Skeletal muscle satellite cell (primary cell): ENCODE measurements around the gene PPM1H.
"Not testable (repeated sequence)": the region's sequence is repeated elsewhere in the genome, so short reads cannot be mapped to it uniquely, and the experiment has no call there.

ENCODE experiments used
- H3K27me3 ChIP-seq: 2 replicates; pipeline ENCODE4 v1.7.0; 2013; ENCODE audit warnings: low read length; ENCODE audit not compliant: control insufficient read depth, insufficient read depth
- H3K36me3 ChIP-seq: 2 replicates; pipeline ENCODE4 v1.7.0; 2013; ENCODE audit warnings: mild to moderate bottlenecking, control low read depth, low read length; ENCODE audit not compliant: insufficient read depth
- H3K4me1 ChIP-seq: 2 replicates; pipeline ENCODE4 v1.7.0; 2013; ENCODE audit warnings: low read length; ENCODE audit not compliant: control insufficient read depth, insufficient read depth
- H3K4me2 ChIP-seq: 2 replicates; pipeline ENCODE4 v1.7.0; 2013; ENCODE audit warnings: mild to moderate bottlenecking, low read length
- H3K4me3 ChIP-seq: 2 replicates; pipeline ENCODE4 v1.7.0; 2013; ENCODE audit warnings: low read length
- H3K9ac ChIP-seq: 2 replicates; pipeline ENCODE4 v1.7.0; 2013; ENCODE audit warnings: mild to moderate bottlenecking, low read depth, low read length, moderate library complexity
- H3K9me3 ChIP-seq: replicated peaks from 2 replicates; pipeline ENCODE4 v1.7.0; 2013; ENCODE audit warnings: mild to moderate bottlenecking, control low read depth, low read length

The PPM1H gene

DNA sequence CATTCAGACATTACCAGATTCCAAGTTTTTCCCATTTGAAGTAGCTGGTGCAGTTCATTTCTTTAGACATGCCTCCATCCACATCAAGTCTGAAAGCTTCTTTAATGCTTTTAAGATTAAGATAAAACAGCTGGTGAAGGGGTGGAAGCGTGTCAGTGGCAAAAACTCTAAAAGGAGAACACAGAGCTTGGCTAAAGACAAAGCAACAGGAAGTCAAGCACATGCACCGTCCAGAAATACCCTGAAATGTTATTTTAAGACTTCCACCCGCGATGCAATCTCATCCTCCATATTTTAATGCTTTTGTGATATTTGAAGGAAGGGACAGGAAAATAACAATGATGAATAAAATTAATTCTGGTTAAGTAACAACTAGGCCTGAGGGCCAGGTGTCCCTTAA is 31.8 kb downstream of the PPM1H start:
- Histone ChIP-seq H3K4me3 (no peak overlapping the region), H3K27me3 (no peaks in the 10 kb centered on the region), H3K36me3 (no peaks in the 10 kb centered on the region), H3K9ac (no peak overlapping the region), H3K9me3 (no peaks in the 10 kb centered on the region), H3K4me2 (no peak overlapping the region), H3K4me1 (peaks cover 20% of the 10 kb centered on the region)

DNA sequence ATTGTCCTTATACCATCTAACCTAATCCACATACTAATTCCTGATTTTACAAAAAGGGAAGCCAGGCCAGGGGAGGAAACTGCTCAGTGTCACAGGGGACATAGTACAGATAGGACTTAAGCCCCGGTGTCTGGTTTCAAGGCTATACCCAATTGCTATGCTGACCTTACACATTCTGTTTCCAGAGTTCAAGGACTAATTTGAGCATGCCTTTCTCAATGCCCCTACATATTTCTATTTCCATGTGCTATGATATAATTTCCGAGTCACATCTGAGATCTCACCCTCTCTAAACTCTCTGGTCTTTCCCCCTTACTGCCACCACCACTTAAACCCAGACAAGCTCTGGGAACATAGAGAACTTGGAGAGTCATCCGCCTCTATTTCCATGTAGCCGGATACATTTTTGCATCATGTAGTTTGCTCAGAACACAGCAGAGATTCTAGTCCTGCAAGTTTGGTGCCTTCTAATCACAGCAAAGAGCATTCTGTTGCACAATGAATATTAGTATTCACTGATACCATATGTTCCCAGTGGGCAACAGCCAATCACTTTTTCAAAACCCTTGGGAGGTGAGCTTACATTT is 34.2 kb downstream of the PPM1H start:
- H3K4me1 ChIP-seq = peaks cover 20% of the 10 kb centered on the region
- H3K4me2 ChIP-seq = no peak overlapping the region
- no peaks in the 10 kb centered on the region for H3K9me3 ChIP-seq
- no peak overlapping the region for H3K9ac ChIP-seq
- no peaks in the 10 kb centered on the region for H3K36me3 ChIP-seq
- no peaks in the 10 kb centered on the region for H3K27me3 ChIP-seq
- H3K4me3 ChIP-seq = no peak overlapping the region

- Histone ChIP-seq H3K4me1 (peaks cover 20% of the 10 kb centered on the region), H3K9ac (no peak overlapping the region), H3K27me3 (no peaks in the 10 kb centered on the region), H3K36me3 (no peaks in the 10 kb centered on the region), H3K4me3 (no peak overlapping the region), H3K4me2 (no peak overlapping the region), H3K9me3 (no peaks in the 10 kb centered on the region)
Observed at GRCh38 chr12:62899568-62900390, 35.2 kb downstream of the PPM1H start.

DNA sequence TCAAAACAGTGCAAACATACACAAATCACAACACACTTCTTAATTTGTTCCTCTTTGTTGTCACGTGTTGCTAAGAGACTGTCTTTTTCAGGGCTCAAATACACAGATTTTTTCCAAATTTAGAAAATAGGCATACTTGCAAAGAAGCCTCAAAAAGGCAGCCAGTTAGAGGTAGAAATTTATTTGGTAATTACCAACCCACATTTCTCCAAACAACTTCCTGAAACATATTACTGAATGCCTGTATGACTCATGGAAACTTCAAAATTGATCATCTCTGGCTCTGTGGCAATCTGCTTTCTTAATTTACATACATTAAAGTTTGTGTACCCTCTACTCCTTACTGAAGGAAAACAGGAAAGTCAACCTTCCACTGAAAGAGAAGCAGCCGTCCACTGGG is 36.4 kb downstream of the PPM1H start:
- no peaks in the 10 kb centered on the region for H3K27me3 ChIP-seq
- H3K9me3 ChIP-seq = no peaks in the 10 kb centered on the region
- H3K4me2 ChIP-seq = no peak overlapping the region
- H3K9ac ChIP-seq = no peak overlapping the region
- H3K36me3 ChIP-seq = no peaks in the 10 kb centered on the region
- H3K4me3 ChIP-seq = no peak overlapping the region
- H3K4me1 ChIP-seq = peaks cover 20% of the 10 kb centered on the region

DNA sequence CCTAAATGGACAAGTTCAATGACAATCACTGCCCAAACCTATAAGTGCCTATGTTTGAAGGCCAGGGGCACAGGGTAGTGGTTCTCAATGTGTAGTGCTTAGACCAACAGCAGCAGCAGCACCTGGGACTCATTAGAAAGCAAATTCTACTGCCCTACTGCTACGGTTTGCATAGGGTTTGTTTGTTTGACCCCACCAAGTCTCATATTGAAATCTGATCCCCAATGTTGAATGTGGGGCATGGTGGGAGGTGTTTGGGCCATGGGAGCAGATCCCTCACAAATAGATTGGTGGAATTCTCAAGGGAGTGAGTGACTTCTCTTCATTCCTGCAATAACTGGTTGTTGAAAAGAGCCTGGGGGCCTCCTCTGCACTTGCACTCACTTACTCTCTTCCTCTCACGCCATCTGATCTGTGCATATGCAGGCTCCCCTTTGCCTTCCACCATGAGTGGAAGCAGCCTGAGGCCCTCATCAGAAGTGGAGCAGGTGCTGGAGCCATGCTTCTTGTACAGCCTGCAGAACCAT is 39.5 kb downstream of the PPM1H start:
- H3K36me3 ChIP-seq = no peaks in the 10 kb centered on the region
- H3K4me2 ChIP-seq = no peak overlapping the region
- peaks cover 7% of the 10 kb centered on the region for H3K4me1 ChIP-seq
- H3K9me3 ChIP-seq = no peaks in the 10 kb centered on the region
- H3K9ac ChIP-seq = no peak overlapping the region
- H3K4me3 ChIP-seq = no peak overlapping the region
- no peaks in the 10 kb centered on the region for H3K27me3 ChIP-seq

DNA sequence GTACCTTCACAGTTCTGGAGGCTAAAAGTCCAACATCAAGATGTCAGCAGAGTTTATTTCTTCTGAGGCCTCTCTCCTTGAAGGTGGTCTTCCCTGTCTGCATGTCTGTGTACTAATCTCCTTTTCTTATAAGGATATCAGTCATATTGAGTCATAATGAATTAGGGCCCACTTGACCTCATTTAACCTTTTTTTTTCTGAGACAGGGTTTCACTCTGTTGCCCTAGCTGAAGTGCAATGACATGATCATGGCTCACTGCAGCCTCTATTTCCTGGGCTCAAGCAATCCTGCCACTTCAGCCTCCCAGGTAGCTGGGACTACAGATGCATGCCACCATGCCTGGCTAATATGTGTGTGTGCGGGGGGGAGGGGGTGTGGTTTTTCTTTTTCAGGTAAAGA is 41.7 kb downstream of the PPM1H start:
- peaks cover 1% of the 10 kb centered on the region for H3K4me1 ChIP-seq
- no peak overlapping the region for H3K4me3 ChIP-seq

DNA sequence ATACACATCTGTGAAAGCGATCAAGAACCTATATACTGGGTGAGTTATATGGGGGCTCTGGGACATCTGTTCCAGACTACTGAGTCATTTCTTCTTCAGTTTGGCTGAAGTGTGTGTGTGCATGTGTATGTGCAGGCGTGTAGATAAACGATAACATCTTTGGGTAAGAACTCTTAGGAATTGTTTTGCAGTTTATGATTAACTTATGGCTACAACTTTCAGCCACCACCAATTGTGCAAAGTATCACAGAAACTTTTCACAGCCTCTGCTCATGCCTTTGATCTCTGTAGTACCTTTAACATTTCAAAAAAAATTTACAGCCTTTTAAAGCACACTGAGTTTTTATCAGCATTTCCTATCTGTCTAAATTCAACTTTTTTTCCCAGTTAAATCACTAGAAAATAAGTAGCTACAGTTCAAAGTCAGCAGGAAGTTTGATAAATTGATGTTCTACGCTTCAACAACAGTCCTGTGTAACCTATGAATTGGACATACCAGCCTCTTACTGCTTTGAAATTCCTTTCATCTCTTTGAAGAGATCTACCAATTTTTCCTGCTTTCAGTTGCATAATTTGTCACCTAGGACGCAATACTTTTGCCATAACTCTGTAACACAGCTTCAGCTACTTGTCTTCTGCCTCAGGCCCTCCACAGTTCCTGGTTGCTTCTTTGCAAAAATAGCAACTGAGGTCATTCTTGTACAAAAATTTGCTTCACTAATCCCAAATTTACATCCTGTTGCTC is 43.0 kb downstream of the PPM1H start:
- Histone ChIP-seq H3K36me3 (no peaks in the 10 kb centered on the region), H3K9ac (no peak overlapping the region), H3K4me2 (no peak overlapping the region), H3K4me1 (no peaks in the 10 kb centered on the region), H3K4me3 (no peak overlapping the region), H3K27me3 (no peaks in the 10 kb centered on the region), H3K9me3 (no peaks in the 10 kb centered on the region)

More for the DNA sequence above, 41.7 kb downstream of the PPM1H start:
- Histone ChIP-seq H3K9ac (no peak overlapping the region), H3K36me3 (no peaks in the 10 kb centered on the region), H3K9me3 (no peaks in the 10 kb centered on the region), H3K27me3 (no peaks in the 10 kb centered on the region), H3K4me2 (no peak overlapping the region)

- Histone ChIP-seq H3K36me3 (no peaks in the 10 kb centered on the region), H3K9me3 (no peaks in the 10 kb centered on the region), H3K27me3 (no peaks in the 10 kb centered on the region), H3K4me1 (no peaks in the 10 kb centered on the region), H3K4me2 (no peak overlapping the region), H3K9ac (no peak overlapping the region), H3K4me3 (no peak overlapping the region)
Observed at GRCh38 chr12:62888454-62889110, 46.4 kb downstream of the PPM1H start.

GRCh38 chr12:62886796-62887195 is 48.2 kb downstream of the PPM1H start:
- no peak overlapping the region for H3K4me3 ChIP-seq
- H3K9me3 ChIP-seq = no peaks in the 10 kb centered on the region
- no peak overlapping the region for H3K9ac ChIP-seq
- H3K4me2 ChIP-seq = no peak overlapping the region
- H3K36me3 ChIP-seq = no peaks in the 10 kb centered on the region
- no peaks in the 10 kb centered on the region for H3K27me3 ChIP-seq
- H3K4me1 ChIP-seq = no peaks in the 10 kb centered on the region

DNA sequence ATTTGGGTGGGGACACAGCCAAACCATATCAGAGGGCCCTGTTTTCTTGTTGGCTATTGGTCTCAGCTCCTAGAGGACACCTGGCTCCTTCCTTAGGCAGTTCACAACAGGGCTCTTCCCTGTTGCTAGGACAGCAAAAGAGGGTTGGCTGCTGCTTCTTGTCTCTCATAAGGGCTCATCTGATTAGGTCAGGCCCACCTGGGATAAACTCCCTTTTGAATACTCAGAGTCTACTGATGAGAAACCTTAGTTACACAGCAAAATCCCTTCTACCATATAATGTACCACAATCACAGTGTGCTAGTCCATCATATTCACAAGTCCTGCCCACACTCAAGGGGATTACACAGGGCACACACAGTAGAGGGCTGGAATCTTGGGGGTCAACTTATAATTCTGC is 49.7 kb downstream of the PPM1H start:
- H3K36me3 ChIP-seq = no peaks in the 10 kb centered on the region
- no peaks in the 10 kb centered on the region for H3K27me3 ChIP-seq
- H3K9me3 ChIP-seq = no peaks in the 10 kb centered on the region

GRCh38 chr12:62884832-62885231 is 50.1 kb downstream of the PPM1H start:
- H3K4me2 ChIP-seq, H3K9me3 ChIP-seq, H3K9ac ChIP-seq, H3K36me3 ChIP-seq, H3K27me3 ChIP-seq, H3K4me3 ChIP-seq, H3K4me1 ChIP-seq: not testable (repeated sequence)

More for the DNA sequence above, 49.7 kb downstream of the PPM1H start:
- no peak overlapping the region for H3K4me2 ChIP-seq
- H3K4me3 ChIP-seq = no peak overlapping the region
- H3K9ac ChIP-seq = no peak overlapping the region
- no peaks in the 10 kb centered on the region for H3K4me1 ChIP-seq
